RWPE2 (cell line): ENCODE measurements around the gene HECW1.
A peak's percentile ranks its signal among the peaks of the same experiment; 100 is the strongest.

ENCODE experiments used
- ATAC-seq: fragments of 200-7000 bp; cut with Tn5 transposase; 3 replicates; pipeline ENCODE4 v1.9.1; 2021; ENCODE audit warnings: low read depth
- DNase-seq: peaks from one replicate; pipeline ENCODE4 v3.0.0-alpha.2; 2020; ENCODE audit warnings: low spot score
- H3K27ac ChIP-seq: fragments of 450-650 bp; 2 replicates; pipeline ENCODE4 v1.5.1; 2017; ENCODE audit warnings: mild to moderate bottlenecking; ENCODE audit not compliant: poor library complexity, severe bottlenecking
- H3K27me3 ChIP-seq: fragments of 250-450 bp; sonication (Bioruptor Pico); 2 replicates; pipeline ENCODE4 v1.5.1; 2021; ENCODE audit warnings: mild to moderate bottlenecking, moderate library complexity; ENCODE audit not compliant: insufficient read depth, poor library complexity, severe bottlenecking
- H3K36me3 ChIP-seq: fragments of 250-450 bp; sonication (Bioruptor Pico); 2 replicates; pipeline ENCODE4 v1.5.1; 2020; ENCODE audit warnings: low read depth, mild to moderate bottlenecking, moderate library complexity
- H3K4me1 ChIP-seq: fragments of 250-450 bp; sonication (Bioruptor Pico); 2 replicates; pipeline ENCODE4 v1.5.1; 2021; ENCODE audit warnings: mild to moderate bottlenecking, moderate library complexity; ENCODE audit not compliant: insufficient read depth, poor library complexity, severe bottlenecking
- H3K4me3 ChIP-seq: fragments of 250-450 bp; sonication (Bioruptor Pico); 2 replicates; pipeline ENCODE4 v1.5.1; 2021; ENCODE audit warnings: mild to moderate bottlenecking, moderate library complexity; ENCODE audit not compliant: severe bottlenecking
- H3K9me3 ChIP-seq: fragments of 250-450 bp; sonication (Bioruptor Pico); 2 replicates; pipeline ENCODE4 v1.5.1; 2021; ENCODE audit warnings: mild to moderate bottlenecking, moderate library complexity; ENCODE audit not compliant: severe bottlenecking
- CTCF ChIP-seq: fragments of 450-650 bp; IDR thresholded peaks from one replicate; pipeline ENCODE4 v1.5.1; 2017; ENCODE audit warnings: mild to moderate bottlenecking, moderate library complexity; ENCODE audit not compliant: poor library complexity, severe bottlenecking

The HECW1 gene

GRCh38 chr7:43110791-43111535 lies 1.5 kb upstream of the HECW1 start:
- Histone ChIP-seq H3K9me3 (no peaks in the 10 kb centered on the region), H3K36me3 (no peaks in the 10 kb centered on the region), H3K27ac (no peak overlapping the region), H3K27me3 (peaks cover 72% of the 10 kb centered on the region), H3K4me1 (no peaks in the 10 kb centered on the region), H3K4me3 (no peak overlapping the region)
- DNase-seq, result no peak
- TF ChIP-seq CTCF, result no peak
- no peak for ATAC-seq

DNA sequence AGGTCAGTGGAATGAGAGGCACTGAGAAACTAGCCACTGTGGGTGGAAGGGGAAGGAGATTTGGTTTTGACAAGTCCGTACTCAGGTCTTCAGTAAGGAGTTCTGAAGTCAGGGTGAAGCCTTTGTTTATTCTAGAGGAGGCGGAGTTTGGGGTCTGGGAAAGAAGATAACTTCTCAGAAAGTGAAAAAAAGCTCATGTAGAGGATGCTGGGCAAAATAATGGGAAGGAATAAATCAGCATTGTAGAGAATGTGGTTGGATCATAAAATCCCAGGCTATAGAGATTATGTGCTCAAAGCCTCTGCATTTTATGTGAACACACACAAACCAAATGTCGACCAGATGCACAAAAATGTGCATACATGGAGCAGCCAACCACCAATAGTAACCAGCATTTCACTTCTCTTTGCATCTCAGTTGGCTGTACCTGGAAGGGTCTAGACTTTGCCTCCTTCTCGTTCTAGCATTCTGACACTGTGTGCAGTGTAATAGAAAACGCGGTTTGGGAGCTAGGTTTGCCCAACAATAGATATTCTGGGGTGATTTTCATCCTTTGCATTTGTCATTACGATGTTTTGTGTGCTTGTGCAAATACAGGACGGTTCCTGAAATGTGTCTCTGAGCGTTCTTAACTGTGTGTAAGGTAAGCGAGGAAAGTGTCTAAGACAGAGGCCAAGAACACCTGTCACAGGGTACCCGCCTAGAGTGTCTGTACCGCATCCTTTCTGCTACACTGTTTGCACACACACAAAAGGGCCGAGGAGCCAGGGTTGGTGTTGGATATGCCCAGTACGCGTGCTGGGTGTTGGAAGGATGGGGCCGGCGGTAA lies 603 bp upstream of the HECW1 start:
- Histone ChIP-seq H3K36me3 (no peaks in the 10 kb centered on the region), H3K4me3 (no peak overlapping the region), H3K4me1 (no peaks in the 10 kb centered on the region), H3K27me3 (peaks cover 81% of the 10 kb centered on the region), H3K9me3 (no peaks in the 10 kb centered on the region), H3K27ac (no peak overlapping the region)
- DNase-seq, result no peak
- no peak for TF ChIP-seq CTCF
- no peak for ATAC-seq

DNA sequence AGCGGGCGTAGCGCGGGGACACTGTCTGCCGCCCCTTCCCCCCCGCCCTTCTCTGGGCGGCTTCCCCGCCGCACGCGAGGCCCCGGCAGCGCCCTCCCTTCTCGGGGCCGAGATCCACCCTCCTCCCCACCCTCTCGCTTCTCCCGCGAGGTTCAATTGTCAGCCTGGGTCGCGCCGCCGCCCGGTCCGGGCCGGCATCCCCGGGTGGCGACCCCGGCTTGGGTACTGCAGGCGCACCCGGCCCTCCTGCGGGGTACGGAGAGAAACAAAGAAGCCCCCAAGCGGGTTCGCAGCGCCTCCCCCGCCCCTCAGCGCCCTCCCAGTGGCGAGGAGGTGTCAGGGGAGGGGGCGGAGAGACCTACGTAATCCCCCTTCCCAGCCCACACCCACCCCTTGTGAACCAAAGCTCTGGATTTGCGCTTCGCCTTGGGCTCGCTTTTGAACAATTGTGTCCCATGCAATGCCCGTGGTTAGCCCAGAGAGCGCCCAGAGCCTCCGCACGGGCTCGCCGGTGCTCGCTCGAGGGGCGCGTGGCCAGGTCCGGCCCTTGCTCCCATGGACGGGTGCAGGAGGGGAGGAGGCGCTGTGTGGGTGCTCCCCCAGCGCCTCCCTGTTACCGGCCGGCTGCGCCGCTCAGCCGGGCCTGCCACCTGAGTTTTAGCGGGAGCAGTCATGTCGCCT lies 634 bp downstream of the HECW1 start:
- no peak for TF ChIP-seq CTCF
- DNase-seq (peak; percentile 56), ATAC-seq (peak; percentile 75)
- peaks cover 89% of the 10 kb centered on the region for H3K27me3 ChIP-seq
- H3K9me3 ChIP-seq, result no peaks in the 10 kb centered on the region
- H3K36me3 ChIP-seq, result no peaks in the 10 kb centered on the region
- H3K27ac ChIP-seq, result no peak overlapping the region
- no peaks in the 10 kb centered on the region for H3K4me1 ChIP-seq
- H3K4me3 ChIP-seq, result peak overlapping the region; percentile 18

- no peak overlapping the region for H3K27ac ChIP-seq
- peak; percentile 27; the same call in 2 of the 3 replicates for ATAC-seq
Measured at GRCh38 chr7:43113622-43114457, 1.4 kb downstream of the HECW1 start.

More at GRCh38 chr7:43113622-43114457, 1.4 kb downstream of the HECW1 start:
- DNase-seq, result no peak
- TF ChIP-seq CTCF, result no peak
- Histone ChIP-seq H3K27me3 (peaks cover 85% of the 10 kb centered on the region), H3K4me1 (no peaks in the 10 kb centered on the region), H3K4me3 (peak overlapping the region; percentile 18), H3K36me3 (no peaks in the 10 kb centered on the region), H3K9me3 (no peaks in the 10 kb centered on the region)
